ENCODE results near the gene NPB. TPM values are rescaled to one million over a fixed set of nuclear protein-coding genes. Genes with fewer than 3 reads are reported as not detected.

NPB gene
- under 1 TPM in 2 of 4 donors, not detected in 2; 0.17 to 0.22 TPM for total RNA-seq

- TF ChIP-seq, protein P1, sequence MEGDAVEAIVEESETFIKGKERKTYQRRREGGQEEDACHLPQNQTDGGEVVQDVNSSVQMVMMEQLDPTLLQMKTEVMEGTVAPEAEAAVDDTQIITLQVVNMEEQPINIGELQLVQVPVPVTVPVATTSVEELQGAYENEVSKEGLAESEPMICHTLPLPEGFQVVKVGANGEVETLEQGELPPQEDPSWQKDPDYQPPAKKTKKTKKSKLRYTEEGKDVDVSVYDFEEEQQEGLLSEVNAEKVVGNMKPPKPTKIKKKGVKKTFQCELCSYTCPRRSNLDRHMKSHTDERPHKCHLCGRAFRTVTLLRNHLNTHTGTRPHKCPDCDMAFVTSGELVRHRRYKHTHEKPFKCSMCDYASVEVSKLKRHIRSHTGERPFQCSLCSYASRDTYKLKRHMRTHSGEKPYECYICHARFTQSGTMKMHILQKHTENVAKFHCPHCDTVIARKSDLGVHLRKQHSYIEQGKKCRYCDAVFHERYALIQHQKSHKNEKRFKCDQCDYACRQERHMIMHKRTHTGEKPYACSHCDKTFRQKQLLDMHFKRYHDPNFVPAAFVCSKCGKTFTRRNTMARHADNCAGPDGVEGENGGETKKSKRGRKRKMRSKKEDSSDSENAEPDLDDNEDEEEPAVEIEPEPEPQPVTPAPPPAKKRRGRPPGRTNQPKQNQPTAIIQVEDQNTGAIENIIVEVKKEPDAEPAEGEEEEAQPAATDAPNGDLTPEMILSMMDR (IDR thresholded peaks at IDR 0.05; ENCODE audit: low read depth): no peak
These were observed at the start of gene NPB for GRCh38 chr17:81902023-81902652. NPB (plus strand) TSS chr17:81902238; CDS start chr17:81902278, 40 bp downstream.

GRCh38 chr17:81854974-81855774 is 46.9 kb upstream of the NPB start:
- TF ChIP-seq, protein P1 (IDR thresholded peaks at IDR 0.05; ENCODE audit: low read depth): no peak

GRCh38 chr17:81858170-81858966 is 43.7 kb upstream of the NPB start:
- TF ChIP-seq, protein P1 (IDR thresholded peaks at IDR 0.05; ENCODE audit: low read depth): no peak

- TF ChIP-seq, protein P1 (IDR thresholded peaks at IDR 0.05; ENCODE audit: low read depth): no peak
These were observed 42.8 kb upstream of the NPB start for GRCh38 chr17:81858967-81859905.

- TF ChIP-seq, protein P1 (IDR thresholded peaks at IDR 0.05; ENCODE audit: low read depth): no peak
These were observed 41.9 kb upstream of the NPB start, which contains the start of gene P4HB for GRCh38 chr17:81859906-81860755. P4HB (minus strand) TSS chr17:81860535; CDS start chr17:81860471, 64 bp downstream.

Data from subcutaneous adipose tissue (tissue), 4 donors.